HEK293 (cell line): Measurements from ENCODE around the gene SDR42E1.

ENCODE experiments used
- CTCF ChIA-PET: fragments of 350-600 bp; formaldehyde crosslinking; extraction: SDS; loops from one replicate; lab custom pipeline; 2021; ENCODE audit warnings: antibody characterized with exemption; lab: Yijun Ruan, JAX
- POLR2A ChIA-PET: fragments of 300-600 bp; formaldehyde crosslinking; extraction: SDS; loops from one replicate; lab custom pipeline; 2020; ENCODE audit warnings: antibody characterized with exemption, inconsistent platforms; lab: Yijun Ruan, JAX
- H3K27ac ChIP-seq: fragments of 200-500 bp; sonication (Bioruptor generic); 2 replicates; pipeline ENCODE4 v1.5.1; 2014; ENCODE audit warnings: low read depth, low read length, control low read depth, inconsistent platforms; ENCODE audit errors: extremely low read depth
- H3K36me3 ChIP-seq, 2 experiments: fragments of 200-500 bp in 1 of 2; sonication (Bioruptor generic) in 1 of 2; 1 replicate in 1 of 2; 2 replicates in 1 of 2; pipeline ENCODE4 v1.5.1; 2014 to 2017; ENCODE audit warnings: inconsistent platforms in 2 of 2, low read length in 2 of 2; ENCODE audit not compliant: control insufficient read depth in 2 of 2, insufficient read depth in 1 of 2
- H3K4me1 ChIP-seq: fragments of 200-500 bp; sonication (Bioruptor generic); 2 replicates; pipeline ENCODE4 v1.5.1; 2014; ENCODE audit warnings: mild to moderate bottlenecking, low read length, inconsistent platforms; ENCODE audit not compliant: control insufficient read depth, insufficient read depth
- H3K4me3 ChIP-seq: 2 replicates; pipeline ENCODE4 v1.5.1; 2011; ENCODE audit warnings: low read depth, mild to moderate bottlenecking, control low read depth, low read length, moderate library complexity
- H3K9me3 ChIP-seq: fragments of 200-500 bp; sonication (Bioruptor generic); 2 replicates; pipeline ENCODE4 v1.5.1; 2014; ENCODE audit warnings: low read depth, low read length, inconsistent platforms; ENCODE audit not compliant: control insufficient read depth, insufficient read depth
- BCL11B ChIP-seq: fragments of 450-650 bp; formaldehyde crosslinking; IDR thresholded peaks from 2 replicates; pipeline ENCODE4 v1.5.1; 2016; ENCODE audit warnings: low read depth, missing biosample characterization, missing genetic modification characterization
- EGR2 ChIP-seq: fragments of 450-650 bp; formaldehyde crosslinking; IDR thresholded peaks from 2 replicates; pipeline ENCODE4 v1.5.1; 2016; ENCODE audit warnings: low read depth, missing biosample characterization, missing genetic modification characterization
- GLI4 ChIP-seq: fragments of 450-650 bp; formaldehyde crosslinking; IDR thresholded peaks from 2 replicates; pipeline ENCODE4 v1.5.1; 2016; ENCODE audit warnings: missing biosample characterization, missing genetic modification characterization
- KLF9 ChIP-seq: fragments of 450-650 bp; formaldehyde crosslinking; IDR thresholded peaks from 2 replicates; pipeline ENCODE4 v1.5.1; 2016; ENCODE audit warnings: missing biosample characterization, missing genetic modification characterization, low read depth
- OVOL3 ChIP-seq: fragments of 450-650 bp; formaldehyde crosslinking; IDR thresholded peaks from 2 replicates; pipeline ENCODE4 v1.5.1; 2016; ENCODE audit warnings: missing biosample characterization, missing genetic modification characterization
- SALL2 ChIP-seq: fragments of 450-650 bp; formaldehyde crosslinking; IDR thresholded peaks from 2 replicates; pipeline ENCODE4 v1.5.0; 2017; ENCODE audit warnings: missing biosample characterization, mild to moderate bottlenecking, missing genetic modification characterization, borderline replicate concordance
- WT1 ChIP-seq: fragments of 450-650 bp; formaldehyde crosslinking; IDR thresholded peaks from 2 replicates; pipeline ENCODE4 v1.5.1; 2016; ENCODE audit warnings: missing biosample characterization, missing genetic modification characterization
- ZBTB20 ChIP-seq: fragments of 450-650 bp; formaldehyde crosslinking; IDR thresholded peaks from 2 replicates; pipeline ENCODE4 v1.5.1; 2016; ENCODE audit warnings: missing biosample characterization, missing genetic modification characterization
- ZFHX2 ChIP-seq: fragments of 450-650 bp; formaldehyde crosslinking; conservative IDR thresholded peaks from 2 replicates; pipeline ENCODE4 v1.5.1; 2016; ENCODE audit warnings: missing biosample characterization, missing genetic modification characterization
- ZNF174 ChIP-seq: fragments of 450-650 bp; formaldehyde crosslinking; IDR thresholded peaks from 2 replicates; pipeline ENCODE4 v1.5.0; 2017; ENCODE audit warnings: missing biosample characterization, mild to moderate bottlenecking, missing genetic modification characterization
- ZNF214 ChIP-seq: fragments of 450-650 bp; formaldehyde crosslinking; IDR thresholded peaks from 2 replicates; pipeline ENCODE4 v1.5.1; 2017; ENCODE audit warnings: missing biosample characterization, mild to moderate bottlenecking, missing genetic modification characterization, borderline replicate concordance
- ZNF433 ChIP-seq: fragments of 450-650 bp; formaldehyde crosslinking; IDR thresholded peaks from 2 replicates; pipeline ENCODE4 v1.5.1; 2016; ENCODE audit warnings: missing biosample characterization, missing genetic modification characterization, low read depth
- ZNF473 ChIP-seq: fragments of 450-650 bp; formaldehyde crosslinking; IDR thresholded peaks from 2 replicates; pipeline ENCODE4 v1.5.1; 2017; ENCODE audit warnings: missing biosample characterization, missing genetic modification characterization
- ZNF610 ChIP-seq: fragments of 450-650 bp; formaldehyde crosslinking; IDR thresholded peaks from 2 replicates; pipeline ENCODE4 v1.5.1; 2016; ENCODE audit warnings: missing biosample characterization, missing genetic modification characterization, borderline replicate concordance
- ZNF776 ChIP-seq: fragments of 450-650 bp; formaldehyde crosslinking; IDR thresholded peaks from 2 replicates; pipeline ENCODE4 v1.5.0; 2017; ENCODE audit warnings: missing biosample characterization, missing genetic modification characterization, borderline replicate concordance
- TF ChIP-seq, protein P1 (sequence below): fragments of 450-650 bp; formaldehyde crosslinking; IDR thresholded peaks from 2 replicates; pipeline ENCODE4 v1.5.1; 2016; ENCODE audit warnings: missing biosample characterization, missing genetic modification characterization
- TF ChIP-seq, protein P2 (sequence below): fragments of 450-650 bp; formaldehyde crosslinking; IDR thresholded peaks from 2 replicates; pipeline ENCODE4; 2016; ENCODE audit warnings: missing biosample characterization, missing genetic modification characterization
- TF ChIP-seq, protein P3 (sequence below): fragments of 450-650 bp; formaldehyde crosslinking; IDR thresholded peaks from 2 replicates; pipeline ENCODE4 v1.5.1; 2016; ENCODE audit warnings: missing biosample characterization, missing genetic modification characterization, borderline replicate concordance
- TF ChIP-seq, protein P4 (sequence below): fragments of 450-650 bp; formaldehyde crosslinking; IDR thresholded peaks from 2 replicates; pipeline ENCODE4 v1.5.1; 2017; ENCODE audit warnings: missing biosample characterization, missing genetic modification characterization
- TF ChIP-seq, protein P5 (sequence below): fragments of 450-650 bp; formaldehyde crosslinking; IDR thresholded peaks from 2 replicates; pipeline ENCODE4 v1.5.1; 2016; ENCODE audit warnings: missing biosample characterization, missing genetic modification characterization
- TF ChIP-seq, protein P6 (sequence below): fragments of 450-650 bp; formaldehyde crosslinking; IDR thresholded peaks from 2 replicates; pipeline ENCODE4 v1.5.1; 2016; ENCODE audit warnings: missing biosample characterization, missing genetic modification characterization

SDR42E1 gene

DNA sequence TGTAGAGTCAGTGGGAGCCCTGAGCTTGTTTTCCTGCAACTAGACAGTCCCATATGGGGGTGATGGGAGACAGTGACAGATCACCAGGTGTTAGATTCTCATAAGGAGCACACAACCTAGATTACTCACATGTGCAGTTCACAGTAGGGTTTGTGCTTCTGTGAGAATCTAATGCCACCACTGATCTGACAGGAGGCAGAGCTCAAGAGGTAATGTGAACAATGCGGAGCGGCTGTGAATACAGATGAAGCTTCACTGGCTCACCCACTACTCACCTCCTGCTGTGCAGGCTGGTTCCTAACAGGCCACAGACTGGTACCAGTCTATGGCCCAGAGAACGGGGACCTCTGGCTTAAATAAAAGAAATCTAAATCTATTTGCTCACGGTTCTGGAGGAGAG lies 13.6 kb upstream of the SDR42E1 start:
- H3K27ac ChIP-seq: no peak overlapping the region
- TF ChIP-seq, protein P1, sequence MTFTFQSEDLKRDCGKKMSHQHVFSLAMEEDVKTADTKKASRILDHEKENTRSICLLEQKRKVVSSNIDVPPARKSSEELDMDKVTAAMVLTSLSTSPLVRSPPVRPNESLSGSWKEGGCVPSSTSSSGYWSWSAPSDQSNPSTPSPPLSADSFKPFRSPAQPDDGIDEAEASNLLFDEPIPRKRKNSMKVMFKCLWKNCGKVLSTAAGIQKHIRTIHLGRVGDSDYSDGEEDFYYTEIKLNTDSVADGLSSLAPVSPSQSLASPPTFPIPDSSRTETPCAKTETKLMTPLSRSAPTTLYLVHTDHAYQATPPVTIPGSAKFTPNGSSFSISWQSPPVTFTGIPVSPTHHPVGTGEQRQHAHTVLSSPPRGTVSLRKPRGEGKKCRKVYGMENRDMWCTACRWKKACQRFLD (tag by site-specific recombination): no peak
- TF ChIP-seq ZNF610: peak; percentile 98
- H3K4me1 ChIP-seq: no peaks in the 10 kb centered on the region; the same call in 1 of the 2 replicates
- no peaks in the 10 kb centered on the region for H3K36me3 ChIP-seq
- no peaks in the 10 kb centered on the region for H3K9me3 ChIP-seq
- ChIA-PET POLR2A (no interaction called here), CTCF (no interaction called here)
- H3K4me3 ChIP-seq: no peak overlapping the region

DNA sequence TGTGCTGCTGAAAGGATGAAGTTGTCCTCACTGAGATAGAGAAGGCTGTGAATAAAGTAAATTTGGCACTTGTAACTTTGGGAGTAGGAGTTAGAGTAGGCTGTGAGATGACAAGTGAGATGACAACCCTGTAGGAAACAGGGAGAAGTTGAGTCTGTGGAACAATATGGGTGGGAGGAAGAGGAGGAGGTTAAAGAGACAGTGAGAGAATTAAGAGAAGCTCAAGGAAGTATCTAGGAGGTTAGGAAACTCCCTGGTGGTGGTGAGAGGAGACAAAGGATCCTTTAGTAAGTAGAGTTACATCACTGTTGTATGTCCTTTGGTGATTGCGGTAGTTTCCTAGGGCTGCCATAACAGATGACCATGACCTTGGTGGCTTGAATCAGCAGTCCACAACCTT lies 13.0 kb upstream of the SDR42E1 start:
- Histone ChIP-seq H3K36me3 (no peaks in the 10 kb centered on the region), H3K9me3 (no peaks in the 10 kb centered on the region), H3K4me1 (no peaks in the 10 kb centered on the region; the same call in 1 of the 2 replicates), H3K4me3 (no peak overlapping the region), H3K27ac (no peak overlapping the region)
- ChIA-PET CTCF (no interaction called here), POLR2A (no interaction called here)
- TF ChIP-seq ZFHX2 (tag by site-specific recombination): peak; percentile 37
- TF ChIP-seq EGR2 (tag by site-specific recombination): peak; percentile 84
- TF ChIP-seq, protein P2, sequence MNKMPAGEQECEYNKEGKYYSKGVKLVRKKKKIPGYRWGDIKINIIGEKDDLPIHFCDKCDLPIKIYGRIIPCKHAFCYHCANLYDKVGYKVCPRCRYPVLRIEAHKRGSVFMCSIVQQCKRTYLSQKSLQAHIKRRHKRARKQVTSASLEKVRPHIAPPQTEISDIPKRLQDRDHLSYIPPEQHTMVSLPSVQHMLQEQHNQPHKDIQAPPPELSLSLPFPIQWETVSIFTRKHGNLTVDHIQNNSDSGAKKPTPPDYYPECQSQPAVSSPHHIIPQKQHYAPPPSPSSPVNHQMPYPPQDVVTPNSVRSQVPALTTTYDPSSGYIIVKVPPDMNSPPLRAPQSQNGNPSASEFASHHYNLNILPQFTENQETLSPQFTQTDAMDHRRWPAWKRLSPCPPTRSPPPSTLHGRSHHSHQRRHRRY (tag by site-specific recombination): no peak
- no peak for TF ChIP-seq OVOL3 (tag by site-specific recombination)
- TF ChIP-seq ZNF473 (tag by site-specific recombination): no peak
- TF ChIP-seq, protein P3, sequence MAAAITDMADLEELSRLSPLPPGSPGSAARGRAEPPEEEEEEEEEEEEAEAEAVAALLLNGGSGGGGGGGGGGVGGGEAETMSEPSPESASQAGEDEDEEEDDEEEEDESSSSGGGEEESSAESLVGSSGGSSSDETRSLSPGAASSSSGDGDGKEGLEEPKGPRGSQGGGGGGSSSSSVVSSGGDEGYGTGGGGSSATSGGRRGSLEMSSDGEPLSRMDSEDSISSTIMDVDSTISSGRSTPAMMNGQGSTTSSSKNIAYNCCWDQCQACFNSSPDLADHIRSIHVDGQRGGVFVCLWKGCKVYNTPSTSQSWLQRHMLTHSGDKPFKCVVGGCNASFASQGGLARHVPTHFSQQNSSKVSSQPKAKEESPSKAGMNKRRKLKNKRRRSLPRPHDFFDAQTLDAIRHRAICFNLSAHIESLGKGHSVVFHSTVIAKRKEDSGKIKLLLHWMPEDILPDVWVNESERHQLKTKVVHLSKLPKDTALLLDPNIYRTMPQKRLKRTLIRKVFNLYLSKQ (tag by site-specific recombination): no peak
- TF ChIP-seq ZBTB20 (tag by site-specific recombination): no peak

DNA sequence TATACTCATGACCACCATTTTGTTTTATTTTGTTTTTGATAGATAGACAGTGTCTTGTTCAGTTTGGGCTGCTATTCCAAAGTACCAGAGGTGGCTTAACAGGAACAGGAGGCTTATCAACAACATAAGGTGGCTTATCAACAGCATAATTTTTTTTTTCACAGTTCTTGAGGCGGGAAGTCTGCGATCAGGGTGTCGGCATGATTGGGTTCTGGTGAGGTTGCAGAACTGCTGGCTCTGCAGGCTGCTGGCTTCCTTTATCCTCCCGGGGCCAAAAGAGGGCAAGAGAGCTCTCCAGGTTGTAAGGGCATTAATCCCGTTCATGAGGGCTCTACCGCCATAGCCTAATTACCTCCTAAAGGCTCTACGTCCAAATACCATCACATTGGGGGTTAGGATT lies 11.9 kb upstream of the SDR42E1 start:
- no peaks in the 10 kb centered on the region for H3K9me3 ChIP-seq
- ChIA-PET CTCF (interaction anchor here (0.7 to 1.1 kb wide), 2 partner anchors 13 to 228 kb away, joined by 3 read pairs; no protein-coding TSS in a partner anchor), POLR2A (no interaction called here)
- no peak overlapping the region for H3K4me3 ChIP-seq
- H3K4me1 ChIP-seq: no peaks in the 10 kb centered on the region; the same call in 1 of the 2 replicates
- H3K36me3 ChIP-seq: no peaks in the 10 kb centered on the region
- TF ChIP-seq ZNF174 (tag by site-specific recombination): no peak
- no peak for TF ChIP-seq ZNF776 (tag by site-specific recombination)
- no peak overlapping the region for H3K27ac ChIP-seq

DNA sequence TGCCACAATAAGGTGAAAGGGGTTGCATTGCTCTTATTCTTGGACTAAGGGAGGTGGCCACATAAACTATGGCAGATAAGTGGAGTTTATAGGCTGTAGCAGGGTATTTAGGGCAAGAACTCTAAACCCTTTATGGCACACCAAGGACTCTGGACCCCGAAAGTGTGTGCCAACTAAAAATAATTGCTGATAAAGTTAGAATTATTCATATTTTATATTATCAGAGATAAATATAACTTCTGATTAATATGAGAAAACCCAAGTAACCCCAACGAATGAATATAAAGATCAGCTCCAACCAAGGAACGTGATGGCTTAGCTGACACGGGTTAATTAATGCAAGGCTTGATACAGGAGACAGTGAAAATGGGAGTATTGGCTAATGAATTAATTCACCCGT lies 8.8 kb upstream of the SDR42E1 start:
- POLR2A ChIA-PET: no interaction called here
- Histone ChIP-seq H3K4me3 (no peak overlapping the region), H3K9me3 (no peaks in the 10 kb centered on the region), H3K36me3 (no peaks in the 10 kb centered on the region), H3K27ac (no peak overlapping the region), H3K4me1 (no peaks in the 10 kb centered on the region; the same call in 1 of the 2 replicates)
- CTCF ChIA-PET: no interaction called here
- TF ChIP-seq KLF9 (tag by site-specific recombination) (no peak), GLI4 (tag by site-specific recombination) (no peak), SALL2 (tag by site-specific recombination) (no peak), WT1 (tag by site-specific recombination) (no peak), ZNF214 (no peak), ZNF433 (tag by site-specific recombination) (no peak), BCL11B (tag by site-specific recombination) (no peak)
- TF ChIP-seq, protein P4, sequence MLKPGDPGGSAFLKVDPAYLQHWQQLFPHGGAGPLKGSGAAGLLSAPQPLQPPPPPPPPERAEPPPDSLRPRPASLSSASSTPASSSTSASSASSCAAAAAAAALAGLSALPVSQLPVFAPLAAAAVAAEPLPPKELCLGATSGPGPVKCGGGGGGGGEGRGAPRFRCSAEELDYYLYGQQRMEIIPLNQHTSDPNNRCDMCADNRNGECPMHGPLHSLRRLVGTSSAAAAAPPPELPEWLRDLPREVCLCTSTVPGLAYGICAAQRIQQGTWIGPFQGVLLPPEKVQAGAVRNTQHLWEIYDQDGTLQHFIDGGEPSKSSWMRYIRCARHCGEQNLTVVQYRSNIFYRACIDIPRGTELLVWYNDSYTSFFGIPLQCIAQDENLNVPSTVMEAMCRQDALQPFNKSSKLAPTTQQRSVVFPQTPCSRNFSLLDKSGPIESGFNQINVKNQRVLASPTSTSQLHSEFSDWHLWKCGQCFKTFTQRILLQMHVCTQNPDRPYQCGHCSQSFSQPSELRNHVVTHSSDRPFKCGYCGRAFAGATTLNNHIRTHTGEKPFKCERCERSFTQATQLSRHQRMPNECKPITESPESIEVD: no peak
- TF ChIP-seq, protein P5, sequence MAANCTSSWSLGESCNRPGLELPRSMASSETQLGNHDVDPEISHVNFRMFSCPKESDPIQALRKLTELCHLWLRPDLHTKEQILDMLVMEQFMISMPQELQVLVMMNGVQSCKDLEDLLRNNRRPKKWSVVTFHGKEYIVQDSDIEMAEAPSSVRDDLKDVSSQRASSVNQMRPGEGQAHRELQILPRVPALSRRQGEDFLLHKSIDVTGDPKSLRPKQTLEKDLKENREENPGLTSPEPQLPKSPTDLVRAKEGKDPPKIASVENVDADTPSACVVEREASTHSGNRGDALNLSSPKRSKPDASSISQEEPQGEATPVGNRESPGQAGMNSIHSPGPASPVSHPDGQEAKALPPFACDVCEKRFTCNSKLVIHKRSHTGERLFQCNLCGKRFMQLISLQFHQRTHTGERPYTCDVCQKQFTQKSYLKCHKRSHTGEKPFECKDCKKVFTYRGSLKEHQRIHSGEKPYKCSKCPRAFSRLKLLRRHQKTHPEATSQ (tag by site-specific recombination): no peak
- TF ChIP-seq, protein P6, sequence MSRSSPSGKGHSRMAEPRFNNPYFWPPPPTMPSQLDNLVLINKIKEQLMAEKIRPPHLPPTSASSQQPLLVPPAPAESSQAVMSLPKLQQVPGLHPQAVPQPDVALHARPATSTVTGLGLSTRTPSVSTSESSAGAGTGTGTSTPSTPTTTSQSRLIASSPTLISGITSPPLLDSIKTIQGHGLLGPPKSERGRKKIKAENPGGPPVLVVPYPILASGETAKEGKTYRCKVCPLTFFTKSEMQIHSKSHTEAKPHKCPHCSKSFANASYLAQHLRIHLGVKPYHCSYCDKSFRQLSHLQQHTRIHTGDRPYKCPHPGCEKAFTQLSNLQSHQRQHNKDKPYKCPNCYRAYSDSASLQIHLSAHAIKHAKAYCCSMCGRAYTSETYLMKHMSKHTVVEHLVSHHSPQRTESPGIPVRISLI (tag by site-specific recombination): no peak
